HepG2 (cell line): ENCODE data around the gene SPHK1. TPM values are rescaled to one million over a fixed set of nuclear protein-coding genes. Genes with fewer than 3 reads are reported as not detected.

Experiments used
- ATAD3A ChIP-seq: sonication (generic); formaldehyde crosslinking; IDR thresholded peaks from 2 replicates; pipeline ENCODE4 v1.4.0; 2020; ENCODE audit warnings: missing genetic modification reagents
- ATF7-NPFF ChIP-seq: sonication (generic); formaldehyde crosslinking; IDR thresholded peaks from 2 replicates; pipeline ENCODE4 v1.8.1; 2023; ENCODE audit warnings: mild to moderate bottlenecking, low read depth, missing genetic modification reagents, moderate library complexity
- IKZF5 ChIP-seq: IDR thresholded peaks from 2 replicates; pipeline ENCODE4 v1.6.1; 2018; ENCODE audit warnings: missing genetic modification reagents, mild to moderate bottlenecking, missing compliant biosample characterization
- IRF2 ChIP-seq: IDR thresholded peaks from 2 replicates; pipeline ENCODE4 v1.6.1; 2018; ENCODE audit warnings: missing genetic modification reagents, missing compliant biosample characterization
- PCBP1 ChIP-seq: fragments of 200-400 bp; formaldehyde crosslinking; IDR thresholded peaks from 2 replicates; pipeline ENCODE4 v1.6.1; 2017; ENCODE audit warnings: mild to moderate bottlenecking, low read depth, low read length, borderline replicate concordance
- PITX1 ChIP-seq: sonication (generic); formaldehyde crosslinking; IDR thresholded peaks from 2 replicates; pipeline ENCODE4 v1.5.1; 2020; ENCODE audit warnings: mild to moderate bottlenecking, missing genetic modification reagents
- SNAPC4 ChIP-seq: sonication (generic); formaldehyde crosslinking; IDR thresholded peaks from 2 replicates; pipeline ENCODE4 v1.4.0; 2020; ENCODE audit warnings: mild to moderate bottlenecking, missing genetic modification reagents
- ZBTB46 ChIP-seq: sonication (generic); formaldehyde crosslinking; IDR thresholded peaks from 2 replicates; pipeline ENCODE4 v1.4.0; 2020; ENCODE audit warnings: mild to moderate bottlenecking, missing genetic modification reagents, borderline replicate concordance
- ZNF207 ChIP-seq: fragments of 450-650 bp; IDR thresholded peaks from 2 replicates; pipeline ENCODE4 v1.6.1; 2016; ENCODE audit warnings: antibody characterized with exemption, borderline replicate concordance
- ZNF235 ChIP-seq: sonication (generic); formaldehyde crosslinking; IDR thresholded peaks from 2 replicates; pipeline ENCODE4 v1.8.1; 2023; ENCODE audit warnings: mild to moderate bottlenecking, missing genetic modification reagents, borderline replicate concordance
- ZNF317 ChIP-seq: sonication (generic); formaldehyde crosslinking; IDR thresholded peaks from 2 replicates; pipeline ENCODE4 v1.5.0; 2020; ENCODE audit warnings: mild to moderate bottlenecking, missing genetic modification reagents
- ZNF556 ChIP-seq: sonication (generic); formaldehyde crosslinking; IDR thresholded peaks from 2 replicates; pipeline ENCODE4 v1.4.0; 2020; ENCODE audit warnings: mild to moderate bottlenecking, missing genetic modification reagents, borderline replicate concordance
- ZNF639 ChIP-seq: conservative IDR thresholded peaks from 2 replicates; pipeline ENCODE4 v1.6.1; 2018; ENCODE audit warnings: missing genetic modification reagents
- ZNF746 ChIP-seq: sonication (generic); formaldehyde crosslinking; IDR thresholded peaks from 2 replicates; pipeline ENCODE4 v1.8.0; 2022; ENCODE audit warnings: mild to moderate bottlenecking, missing genetic modification reagents
- ZNF766 ChIP-seq: sonication (generic); formaldehyde crosslinking; IDR thresholded peaks from 2 replicates; pipeline ENCODE4 v1.5.0; 2020; ENCODE audit warnings: missing genetic modification reagents, borderline replicate concordance
- polyA plus RNA-seq, 8 experiments: library from polyadenylated mRNA; depleted of rRNA in 3 of 8; stranded (reverse) in 7 of 8; unstranded in 1 of 8; fragments of >200 nt; fragmentation: Illumina TruSeq in 4 of 8; extraction: Trizol in 4 of 8; gene quantifications; 2 replicates each; pipeline versions ENCODE4 v1.2.1 to v1.2.3, GENCODE V29; 2011 to 2016; ENCODE audit warnings: low read depth in 4 of 8, missing spikeins in 1 of 8, mixed read lengths in 1 of 8; ENCODE audit not compliant: insufficient read depth in 1 of 8
- total RNA-seq, 5 experiments: library from RNA; depleted of rRNA; stranded (reverse); fragments of >200 nt; fragmentation: Illumina TruSeq; extraction: Trizol; gene quantifications; 2 replicates each; pipeline ENCODE4 v1.2.3, GENCODE V29; 2016; ENCODE audit warnings: low read depth in 1 of 5

The SPHK1 gene
- total and polyA plus RNA-seq, 2 of the 13 experiments (the other 11 are each of a cell fraction or from before 2014, with no cell fraction given) = 129 to 160 TPM

GRCh38 chr17:76376318-76377133, 7.9 kb upstream of the SPHK1 start (continued):
- TF ChIP-seq ZNF556 (CRISPR knock-in tag) = no peak
- TF ChIP-seq IRF2 (CRISPR knock-in tag) = peak; percentile 93
- peak; percentile 61; the same call in 1 of the 2 replicates for TF ChIP-seq ZBTB46
- no peak for TF ChIP-seq PCBP1
- peak; percentile 94 for TF ChIP-seq IKZF5
- peak; percentile 91; the same call in 1 of the 2 replicates for TF ChIP-seq SNAPC4 (CRISPR knock-in tag)
- TF ChIP-seq ATAD3A = no peak
- no peak for TF ChIP-seq ATF7-NPFF (CRISPR knock-in tag)
- TF ChIP-seq PITX1 (CRISPR knock-in tag) = peak; percentile 99
- peak; percentile 74 for TF ChIP-seq ZNF317 (CRISPR knock-in tag)
- TF ChIP-seq ZNF207 = no peak
- no peak for TF ChIP-seq ZNF766 (CRISPR knock-in tag)
- peak; percentile 86; the same call in 1 of the 2 replicates for TF ChIP-seq ZNF746 (CRISPR knock-in tag)
- TF ChIP-seq ZNF235 (CRISPR knock-in tag) = peak; percentile 86; the same call in 1 of the 2 replicates
- no peak for TF ChIP-seq ZNF639 (CRISPR knock-in tag)
